LNCAP (cell line): ENCODE data around the gene NSUN5.

Experiments used
- TF ChIP-seq, protein P1 (sequence below): fragments of 450-650 bp; IDR thresholded peaks from 2 replicates; pipeline ENCODE4 v1.5.1; 2017; ENCODE audit warnings: mild to moderate bottlenecking

The NSUN5 gene

DNA sequence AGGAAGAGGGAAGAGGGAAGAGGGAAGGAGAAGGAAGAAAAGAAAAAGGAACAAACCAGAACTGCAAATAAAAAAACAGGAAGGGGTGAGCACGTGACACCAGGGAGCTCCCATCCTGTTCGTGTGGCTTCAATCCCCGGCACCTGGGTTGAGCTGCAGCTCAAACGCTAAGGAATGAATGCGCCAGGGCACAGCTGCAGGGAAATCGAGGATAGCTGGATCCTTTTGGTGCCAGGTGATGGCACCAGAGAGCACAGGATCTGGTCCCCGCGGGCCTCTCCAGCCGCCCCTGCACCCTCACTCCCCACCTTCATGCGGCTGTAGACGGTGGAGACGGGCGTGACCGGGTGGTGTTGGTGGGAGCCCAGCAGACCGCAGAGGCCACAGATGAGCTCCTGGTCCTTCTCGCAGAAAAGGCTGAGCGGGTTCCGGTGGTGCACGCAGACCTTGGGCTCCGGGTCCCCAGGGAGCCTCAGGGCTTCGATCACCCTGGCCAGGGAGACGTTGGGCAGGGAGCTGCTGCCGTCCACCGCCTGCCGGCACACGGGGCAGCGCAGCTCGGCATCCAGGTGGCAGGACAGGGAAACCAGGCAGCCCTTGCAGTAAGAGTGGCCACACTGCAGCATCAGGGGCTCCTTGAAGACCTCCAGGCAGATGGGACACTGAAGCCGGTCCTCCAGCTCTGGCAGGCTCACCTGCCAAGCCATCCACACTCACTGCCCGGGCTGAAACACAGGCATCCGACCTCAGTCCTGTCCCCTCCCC is 15.6 kb upstream of the NSUN5 start:
- TF ChIP-seq, protein P1, sequence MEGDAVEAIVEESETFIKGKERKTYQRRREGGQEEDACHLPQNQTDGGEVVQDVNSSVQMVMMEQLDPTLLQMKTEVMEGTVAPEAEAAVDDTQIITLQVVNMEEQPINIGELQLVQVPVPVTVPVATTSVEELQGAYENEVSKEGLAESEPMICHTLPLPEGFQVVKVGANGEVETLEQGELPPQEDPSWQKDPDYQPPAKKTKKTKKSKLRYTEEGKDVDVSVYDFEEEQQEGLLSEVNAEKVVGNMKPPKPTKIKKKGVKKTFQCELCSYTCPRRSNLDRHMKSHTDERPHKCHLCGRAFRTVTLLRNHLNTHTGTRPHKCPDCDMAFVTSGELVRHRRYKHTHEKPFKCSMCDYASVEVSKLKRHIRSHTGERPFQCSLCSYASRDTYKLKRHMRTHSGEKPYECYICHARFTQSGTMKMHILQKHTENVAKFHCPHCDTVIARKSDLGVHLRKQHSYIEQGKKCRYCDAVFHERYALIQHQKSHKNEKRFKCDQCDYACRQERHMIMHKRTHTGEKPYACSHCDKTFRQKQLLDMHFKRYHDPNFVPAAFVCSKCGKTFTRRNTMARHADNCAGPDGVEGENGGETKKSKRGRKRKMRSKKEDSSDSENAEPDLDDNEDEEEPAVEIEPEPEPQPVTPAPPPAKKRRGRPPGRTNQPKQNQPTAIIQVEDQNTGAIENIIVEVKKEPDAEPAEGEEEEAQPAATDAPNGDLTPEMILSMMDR, result peak; percentile 36; the same call in 1 of the 2 replicates

DNA sequence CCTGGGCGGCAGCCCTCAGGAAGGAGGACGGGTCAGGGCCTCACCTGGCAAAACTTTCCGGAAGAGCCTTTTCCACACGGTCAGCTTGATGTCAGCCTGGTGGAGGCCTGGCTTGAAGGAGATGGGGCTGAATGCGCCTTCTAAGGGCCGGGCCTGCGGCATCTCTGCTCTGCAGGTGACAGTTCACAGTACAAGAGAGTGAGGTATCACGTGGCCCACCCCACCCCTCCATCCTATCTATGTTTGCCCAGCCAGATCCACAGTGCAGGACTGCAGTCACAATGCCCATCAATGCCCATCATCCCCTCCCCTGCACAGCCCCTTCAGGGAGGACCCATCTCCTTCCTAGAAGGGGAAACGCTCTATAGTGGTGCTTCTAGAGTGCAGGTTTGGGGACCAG is 7.9 kb upstream of the NSUN5 start:
- TF ChIP-seq, protein P1, result no peak

GRCh38 chr7:73314271-73314670 is 5.6 kb upstream of the NSUN5 start:
- TF ChIP-seq, protein P1, result no peak

DNA sequence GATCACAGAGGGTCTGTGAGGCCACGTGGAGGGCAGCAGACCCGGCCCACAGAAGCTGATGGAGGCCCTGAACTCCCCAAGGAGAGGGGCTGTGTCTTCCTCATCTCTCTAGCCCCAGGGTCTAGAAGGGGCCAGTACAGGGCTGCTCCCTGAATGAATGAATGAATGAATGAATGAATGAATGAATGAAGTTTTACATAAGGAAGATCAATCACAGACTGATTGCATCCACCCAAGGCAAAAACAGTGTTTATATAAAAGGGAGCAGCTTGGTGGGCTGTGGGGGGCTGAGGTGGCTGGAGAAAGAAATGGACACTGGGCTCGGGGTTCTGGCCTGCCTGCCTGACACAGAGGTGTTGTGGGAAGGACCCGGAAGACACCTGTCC is 4.9 kb upstream of the NSUN5 start:
- TF ChIP-seq, protein P1, result no peak

DNA sequence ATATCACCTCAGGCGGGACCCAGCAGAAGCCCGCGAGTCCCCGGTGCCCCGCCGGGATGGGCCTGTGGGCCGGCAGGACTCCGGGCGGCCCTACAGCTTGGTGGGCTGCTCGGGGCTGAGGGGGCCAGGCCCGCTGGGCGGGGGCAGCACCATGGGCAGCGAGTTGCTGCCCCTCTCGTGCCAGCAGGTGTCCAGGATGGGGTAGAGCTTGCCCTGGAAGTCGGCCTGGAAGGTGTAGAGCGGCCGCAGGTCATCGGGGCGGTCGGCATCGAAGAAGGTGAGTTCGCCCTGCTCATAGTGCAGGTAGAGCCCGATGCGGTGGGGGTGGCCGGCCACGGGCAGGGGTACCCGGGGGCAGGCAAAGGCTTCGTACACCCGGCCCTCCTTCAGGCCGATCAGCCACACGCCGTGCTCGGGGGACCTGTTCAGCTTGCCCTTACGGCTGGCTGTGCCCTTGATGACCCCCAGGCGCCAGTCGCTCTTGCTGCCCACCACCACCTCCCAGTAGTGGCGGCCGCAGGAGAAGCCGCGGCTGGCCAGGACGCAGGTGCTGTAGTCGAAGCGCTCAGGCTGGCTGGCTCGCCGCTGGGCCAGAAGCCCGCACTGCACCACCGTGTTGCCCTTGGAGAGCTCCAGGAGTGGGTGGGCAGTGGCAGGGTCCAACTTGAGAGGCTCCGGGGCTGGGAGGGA is 4.3 kb upstream of the NSUN5 start:
- TF ChIP-seq, protein P1, result no peak

GRCh38 chr7:73308074-73308664 is 457 bp downstream of the NSUN5 start:
- TF ChIP-seq, protein P1, result no peak

DNA sequence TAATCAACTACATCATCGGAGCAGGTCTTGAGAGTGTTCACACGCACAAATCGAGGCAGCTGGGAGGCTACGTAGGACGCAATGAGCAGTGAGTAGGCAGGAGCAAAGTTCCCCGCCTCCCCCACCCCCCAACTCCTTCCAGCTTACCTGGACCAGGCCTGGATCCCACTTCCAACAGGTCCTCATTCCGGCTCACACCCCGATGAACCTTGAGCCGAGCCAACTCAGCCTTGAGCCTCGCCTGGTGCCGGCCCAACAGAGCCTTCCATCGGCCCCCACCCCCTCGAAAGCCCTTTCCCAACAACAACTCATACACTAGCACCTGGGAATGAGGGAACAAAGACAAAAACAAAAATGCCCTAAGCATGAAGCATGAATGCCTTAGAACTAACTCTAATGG is 1.2 kb downstream of the NSUN5 start:
- TF ChIP-seq, protein P1, result no peak
